NCI-H345 (cell line): ENCODE measurements around the gene DIP2B.
A peak's percentile ranks its signal among the peaks of the same experiment; 100 is the strongest.

Experiments used
- DNase-seq: peaks from one replicate; lab custom pipeline; 2025; lab: John Stamatoyannopoulos, UW

Gene DIP2B

GRCh38 chr12:50725011-50725942, 220.5 kb downstream of the DIP2B start:
- no peak for DNase-seq

GRCh38 chr12:50727466-50727865, 222.7 kb downstream of the DIP2B start:
- DNase-seq, result no peak

DNA sequence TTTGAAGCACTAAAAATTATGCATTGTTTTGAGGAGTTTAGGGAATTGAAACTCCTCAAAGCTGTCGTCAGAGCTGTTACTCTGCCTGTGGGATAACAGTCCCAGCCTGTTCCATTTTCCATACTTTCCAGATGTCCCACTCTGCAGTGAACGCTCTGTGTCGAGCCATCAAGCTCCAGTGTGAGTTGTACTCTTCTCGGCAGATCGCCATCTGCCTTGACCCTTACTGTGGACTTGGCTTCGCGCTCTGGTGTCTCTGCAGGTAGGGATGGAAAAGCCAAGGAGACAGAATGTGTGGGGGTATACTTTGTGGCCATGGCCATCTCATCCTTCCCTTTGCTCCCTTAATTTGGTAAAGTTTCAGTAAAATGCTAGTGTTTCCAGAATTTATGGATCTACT, 223.6 kb downstream of the DIP2B start:
- DNase-seq, result no peak

GRCh38 chr12:50728841-50729240, 224.1 kb downstream of the DIP2B start:
- no peak for DNase-seq

GRCh38 chr12:50732591-50732990, 227.8 kb downstream of the DIP2B start:
- DNase-seq, result no peak

- no peak for DNase-seq
These were observed 228.9 kb downstream of the DIP2B start for GRCh38 chr12:50733706-50734105.

- no peak for DNase-seq
These were observed 229.9 kb downstream of the DIP2B start for GRCh38 chr12:50734409-50735263.

- DNase-seq, result no peak
These were observed 234.8 kb downstream of the DIP2B start for GRCh38 chr12:50739611-50740010.

GRCh38 chr12:50740307-50740706, 235.5 kb downstream of the DIP2B start:
- no peak for DNase-seq

DNA sequence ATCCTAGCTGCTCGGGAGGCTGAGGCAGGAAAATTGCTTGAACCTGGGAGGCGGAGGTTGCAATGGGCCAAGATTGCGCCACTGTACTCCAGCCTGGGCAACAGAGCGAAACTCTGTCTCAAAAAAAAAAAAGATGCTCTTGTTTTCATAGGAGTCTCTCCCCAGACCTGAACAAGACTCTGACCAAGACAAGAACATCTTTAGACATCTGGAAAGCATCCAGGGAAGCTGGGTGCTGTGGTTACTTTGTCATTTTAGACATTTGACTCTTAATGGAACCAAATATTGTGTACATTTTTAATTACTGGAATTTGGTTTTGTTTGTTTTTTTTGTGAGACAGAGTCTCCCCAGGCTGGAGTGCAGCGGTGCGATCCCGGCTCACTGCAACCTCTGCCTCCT, 238.0 kb downstream of the DIP2B start:
- no peak for DNase-seq

DNA sequence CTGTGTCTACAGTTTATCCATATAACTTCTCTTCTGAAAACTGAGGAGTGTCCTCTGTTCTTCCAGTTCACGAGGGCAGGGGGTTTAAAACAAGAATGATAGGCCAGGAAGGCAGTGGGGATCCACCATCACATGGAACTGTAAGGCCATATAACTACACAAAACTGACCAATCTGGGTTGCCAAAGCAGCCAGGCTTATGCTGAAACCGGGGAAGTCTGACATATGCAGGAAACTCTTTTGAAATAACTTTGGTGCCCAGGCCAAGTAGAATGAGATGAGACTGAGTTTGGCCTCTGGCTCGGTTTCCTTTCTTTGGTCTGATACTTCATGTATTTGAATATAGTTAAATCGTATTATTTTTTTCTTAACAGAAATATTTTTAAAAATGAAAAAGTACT, 241.1 kb downstream of the DIP2B start:
- no peak for DNase-seq

DNA sequence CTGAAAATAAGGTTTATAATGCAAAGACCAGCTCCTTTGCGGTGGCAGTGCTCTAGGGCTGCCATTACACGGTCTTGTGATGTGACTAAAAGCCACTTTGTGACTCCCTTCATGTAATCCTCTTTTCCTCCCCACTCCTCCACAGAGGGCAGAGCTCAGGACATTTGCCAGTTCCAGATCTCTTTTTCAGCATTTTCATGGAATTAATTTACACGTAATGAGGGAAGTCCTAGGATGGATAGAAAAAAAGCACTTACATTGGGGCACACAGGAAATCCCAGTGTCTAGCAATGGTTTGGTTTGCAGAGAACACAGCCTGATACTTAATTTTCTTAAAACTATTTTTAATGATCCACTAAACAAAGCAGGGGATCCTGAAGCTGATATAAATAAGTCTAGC, 241.6 kb downstream of the DIP2B start:
- no peak for DNase-seq

GRCh38 chr12:50747817-50748216, 243.0 kb downstream of the DIP2B start:
- DNase-seq, result no peak

DNA sequence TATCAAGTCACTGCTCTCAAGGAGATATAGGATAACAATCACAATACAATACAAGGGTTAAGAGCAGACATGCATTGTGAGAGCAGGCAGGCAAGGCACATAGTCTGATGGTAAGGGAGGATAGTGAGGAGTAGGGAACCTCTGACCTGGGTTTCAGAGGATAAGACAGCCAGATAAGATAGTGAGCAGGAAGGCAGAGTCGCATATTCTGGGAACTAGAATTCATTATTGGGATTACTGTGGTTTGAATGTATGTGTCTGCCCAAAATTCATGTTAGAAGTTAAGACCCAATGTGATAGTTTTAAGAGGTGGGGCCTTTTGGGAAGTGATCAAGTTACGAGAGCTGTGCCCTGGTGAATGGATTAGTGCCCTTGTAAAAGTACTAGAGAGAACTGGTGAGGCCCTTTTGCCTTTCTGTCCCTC, 244.7 kb downstream of the DIP2B start:
- DNase-seq, result no peak

- DNase-seq, result no peak
These were observed 245.6 kb downstream of the DIP2B start for GRCh38 chr12:50750366-50750765.

- no peak for DNase-seq
These were observed 247.3 kb downstream of the DIP2B start for GRCh38 chr12:50751948-50752721.

DNA sequence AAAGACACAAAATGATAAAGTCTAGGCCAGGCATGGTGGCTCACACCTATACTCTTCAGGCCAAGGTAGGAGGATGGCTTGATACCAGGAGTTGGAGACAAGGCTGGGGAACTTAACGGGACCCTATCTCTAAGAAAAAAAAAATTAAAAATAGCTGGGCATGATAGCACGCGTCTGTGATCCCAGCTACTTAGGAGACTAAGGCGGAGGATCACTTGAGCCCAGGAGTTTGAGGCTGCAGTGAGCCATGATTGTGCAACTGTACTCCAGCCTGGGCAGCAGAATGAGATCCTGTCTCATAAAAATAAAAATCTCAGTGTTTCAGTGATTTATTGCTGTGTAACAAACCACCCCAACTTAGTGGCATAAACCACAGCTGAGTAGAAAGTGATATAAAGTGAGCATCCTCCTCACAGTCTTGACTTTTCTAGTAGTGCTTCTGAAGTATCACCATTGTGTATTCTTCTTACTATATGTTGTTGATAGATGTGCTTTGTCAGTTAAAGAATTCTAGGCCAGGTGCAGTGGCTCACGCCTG, 248.5 kb downstream of the DIP2B start:
- no peak for DNase-seq

GRCh38 chr12:50763639-50764285, 259.0 kb downstream of the DIP2B start, which contains the start of gene ATF1:
ATF1 (plus strand) TSS chr12:50764101; CDS start chr12:50780146, 16,045 bp downstream.
- DNase-seq, result peak; percentile 71

DNA sequence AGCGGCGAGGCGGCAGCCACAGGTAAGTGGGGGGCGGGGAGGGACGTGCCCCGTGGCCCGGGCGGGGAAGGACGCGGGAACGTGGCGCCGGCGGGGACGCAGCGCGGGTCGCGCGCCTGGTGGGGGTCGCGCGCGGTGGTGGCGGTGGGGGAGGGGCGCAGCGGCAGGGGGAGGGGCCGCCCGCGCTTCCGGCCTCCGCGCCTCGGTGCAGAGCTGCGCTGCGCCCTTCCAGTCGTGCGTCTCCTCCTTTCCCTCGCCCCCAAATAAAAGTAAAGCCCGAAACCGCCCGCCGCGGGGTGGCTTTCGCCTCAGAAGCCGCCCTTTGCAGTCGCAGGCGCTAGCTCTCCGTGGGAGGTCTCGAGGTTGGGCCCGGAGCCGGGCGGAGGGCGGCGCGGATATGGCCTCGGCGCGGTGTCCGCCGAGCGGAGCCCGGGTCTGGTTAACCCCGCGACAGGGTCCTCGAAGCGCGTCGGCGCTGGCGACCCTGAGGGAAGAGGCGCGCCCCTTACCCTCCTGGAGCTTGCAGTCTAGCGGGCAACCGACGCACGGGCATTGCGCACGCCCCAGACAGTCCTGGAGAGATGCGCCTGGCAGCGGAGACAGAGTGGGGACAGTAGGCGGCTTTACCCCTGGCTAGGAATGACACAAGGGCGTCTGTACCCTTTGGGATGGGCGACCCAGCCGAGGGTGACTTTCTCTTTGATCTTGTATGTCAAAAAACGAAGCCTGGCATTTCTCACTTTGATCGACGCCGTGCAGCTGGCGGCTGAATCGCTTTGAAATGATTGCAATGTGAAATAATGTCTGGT, 259.7 kb downstream of the DIP2B start:
- no peak for DNase-seq
